Measurements from ENCODE around the gene CYP4F8.
"Not testable (repeated sequence)": the region's sequence is repeated elsewhere in the genome, so short reads cannot be mapped to it uniquely, and the experiment has no call there.

CYP4F8 gene

GRCh38 chr19:15595069-15595468 lies 19.9 kb upstream of the CYP4F8 start:
- no peak for DNase-seq (ENCODE audit: low read depth)
- no peak for TF ChIP-seq CTCF (conservative IDR thresholded peaks at IDR 0.05; ENCODE audit: low read length)
- H3K4me3 ChIP-seq (ENCODE audit: low read length): no peak overlapping the region

- not testable (repeated sequence) for H3K4me3 ChIP-seq (ENCODE audit: low read length); DNase-seq (ENCODE audit: low read depth)
These were observed 6.8 kb upstream of the CYP4F8 start for GRCh38 chr19:15607978-15608925.

- DNase-seq (ENCODE audit: low read depth): no peak
- no peak overlapping the region for H3K4me3 ChIP-seq (ENCODE audit: low read length)
- no peak for TF ChIP-seq CTCF (conservative IDR thresholded peaks at IDR 0.05; ENCODE audit: low read length)
These were observed 5.8 kb upstream of the CYP4F8 start for GRCh38 chr19:15609261-15609660.

DNA sequence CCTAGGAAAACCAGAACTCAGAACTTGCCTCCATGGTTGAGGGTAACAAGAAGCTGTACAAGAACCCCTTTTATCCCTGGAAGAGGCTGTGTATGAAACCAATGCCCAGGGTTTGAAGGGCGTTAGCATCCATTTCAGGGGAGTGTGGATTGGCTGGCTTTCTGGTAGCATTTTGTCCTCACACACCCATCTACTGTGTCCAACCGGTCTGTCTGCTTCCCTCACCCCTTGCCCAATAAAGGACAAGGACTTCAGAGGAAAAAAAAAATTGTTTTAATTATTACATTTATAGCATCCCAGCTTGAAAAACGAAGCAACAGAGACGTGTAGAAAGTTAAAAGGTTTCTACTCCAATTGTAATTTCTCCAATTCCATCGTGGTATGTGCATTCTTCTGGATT lies 2.7 kb upstream of the CYP4F8 start:
- no peak for DNase-seq (ENCODE audit: low read depth)
- TF ChIP-seq CTCF (conservative IDR thresholded peaks at IDR 0.05; ENCODE audit: low read length): no peak
- no peak overlapping the region for H3K4me3 ChIP-seq (ENCODE audit: low read length)

- H3K4me3 ChIP-seq (ENCODE audit: low read length): no peak overlapping the region
- TF ChIP-seq CTCF (conservative IDR thresholded peaks at IDR 0.05; ENCODE audit: low read length): no peak
- no peak for DNase-seq (ENCODE audit: low read depth)
These were observed 1.7 kb upstream of the CYP4F8 start for GRCh38 chr19:15613338-15613737.

- TF ChIP-seq CTCF (conservative IDR thresholded peaks at IDR 0.05; ENCODE audit: low read length): no peak
- DNase-seq (ENCODE audit: low read depth): no peak
These were observed 508 bp downstream of the CYP4F8 start for GRCh38 chr19:15615526-15615925.

GRCh38 chr19:15616183-15616582 lies 1.2 kb downstream of the CYP4F8 start:
- DNase-seq (ENCODE audit: low read depth): no peak
- no peak for TF ChIP-seq CTCF (conservative IDR thresholded peaks at IDR 0.05; ENCODE audit: low read length)
- no peak overlapping the region for H3K4me3 ChIP-seq (ENCODE audit: low read length)

More at GRCh38 chr19:15615526-15615925, 508 bp downstream of the CYP4F8 start:
- H3K4me3 ChIP-seq (ENCODE audit: low read length): no peak overlapping the region
